Heart left ventricle (tissue), 13 donors: Measurements from ENCODE around the gene ERBB3.

Source experiments
- POLR2A ChIP-seq, 2 donors: fragments of 450-650 bp; IDR thresholded peaks; one replicate each; pipeline ENCODE4 v1.6.1; 2017; ENCODE audit warnings: antibody characterized with exemption in 2 of 2, mild to moderate bottlenecking in 2 of 2, moderate library complexity in 2 of 2
- TF ChIP-seq, protein P1 (sequence below), 12 donors: fragments of 200-600 bp; sonication (generic) in 4 of 12; IDR thresholded peaks; one replicate each; pipeline versions ENCODE4 v1.5.0 to v1.8.0; 2018 to 2022; ENCODE audit warnings: antibody characterized with exemption in 12 of 12, mild to moderate bottlenecking in 5 of 12
- donor health status: ischemic (EF 13 %, LVEDD 7.1; RV severe dilation, severe dysfunction).
- donor health status: DM: no; HTN: yes; CAD: no.
- donor health status: DM: no; HTN: no; CAD: no.
- donor health status: ischemic (EF 25% LVEDD 6.9; RV normal size, moderate dysfunction).
- donor health status: ischemic (EF 25% LVEDD 5.7; RV mildly dilated, moderate dysfunction).
- donor health status: ischemic (EF 35%, LVEDD 5.7; RV mildly dilated, moderate dysfunction).
- donor health status: nonischemic (EF 11% LVEDD 7.7; RV severe dilation, severe dysfunction).
- donor health status: DM: yes; HTN: yes; CAD: no.
- donor health status: PGD.
- donor health status: ischemic (EF 29% LVEDD 5.4; RV normal size, mild dysfunction).
- donor health status: nonischemic (EF 23%, LVEDD 6.1; RV moderate dilation, normal function).

DNA sequence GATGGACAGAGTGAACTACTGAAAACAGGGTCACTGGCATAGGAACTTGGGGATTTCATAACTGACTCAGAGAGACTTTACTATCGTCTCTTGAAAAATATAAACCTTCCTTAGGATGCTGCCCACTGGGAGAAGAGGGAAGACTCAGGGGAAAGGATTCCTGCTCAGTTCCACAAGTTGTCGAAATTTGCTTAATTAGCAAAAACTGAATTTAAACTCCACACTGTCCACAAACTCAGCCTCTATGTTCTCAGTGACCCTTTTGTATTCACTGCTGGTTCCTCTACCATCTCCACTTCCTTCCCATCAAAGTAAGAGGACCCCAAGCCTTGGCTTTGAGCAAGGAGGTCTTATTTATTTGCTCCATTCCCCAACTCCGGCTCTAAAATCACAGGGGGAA, 65.3 kb downstream of the ERBB3 start:
- TF ChIP-seq, protein P1, sequence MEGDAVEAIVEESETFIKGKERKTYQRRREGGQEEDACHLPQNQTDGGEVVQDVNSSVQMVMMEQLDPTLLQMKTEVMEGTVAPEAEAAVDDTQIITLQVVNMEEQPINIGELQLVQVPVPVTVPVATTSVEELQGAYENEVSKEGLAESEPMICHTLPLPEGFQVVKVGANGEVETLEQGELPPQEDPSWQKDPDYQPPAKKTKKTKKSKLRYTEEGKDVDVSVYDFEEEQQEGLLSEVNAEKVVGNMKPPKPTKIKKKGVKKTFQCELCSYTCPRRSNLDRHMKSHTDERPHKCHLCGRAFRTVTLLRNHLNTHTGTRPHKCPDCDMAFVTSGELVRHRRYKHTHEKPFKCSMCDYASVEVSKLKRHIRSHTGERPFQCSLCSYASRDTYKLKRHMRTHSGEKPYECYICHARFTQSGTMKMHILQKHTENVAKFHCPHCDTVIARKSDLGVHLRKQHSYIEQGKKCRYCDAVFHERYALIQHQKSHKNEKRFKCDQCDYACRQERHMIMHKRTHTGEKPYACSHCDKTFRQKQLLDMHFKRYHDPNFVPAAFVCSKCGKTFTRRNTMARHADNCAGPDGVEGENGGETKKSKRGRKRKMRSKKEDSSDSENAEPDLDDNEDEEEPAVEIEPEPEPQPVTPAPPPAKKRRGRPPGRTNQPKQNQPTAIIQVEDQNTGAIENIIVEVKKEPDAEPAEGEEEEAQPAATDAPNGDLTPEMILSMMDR (IDR thresholded peaks at IDR 0.05): no peak
- TF ChIP-seq POLR2A (IDR thresholded peaks at IDR 0.05): no peak
